NCI-H82 (cell line): Measurements from ENCODE around the gene SPINK9.
"Not testable (repeated sequence)": the region's sequence is repeated elsewhere in the genome, so short reads cannot be mapped to it uniquely, and the experiment has no call there.

Experiments used
- DNase-seq: peaks from one replicate; lab custom pipeline; 2025; lab: John Stamatoyannopoulos, UW

Gene SPINK9, protein sequence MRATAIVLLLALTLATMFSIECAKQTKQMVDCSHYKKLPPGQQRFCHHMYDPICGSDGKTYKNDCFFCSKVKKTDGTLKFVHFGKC

DNA sequence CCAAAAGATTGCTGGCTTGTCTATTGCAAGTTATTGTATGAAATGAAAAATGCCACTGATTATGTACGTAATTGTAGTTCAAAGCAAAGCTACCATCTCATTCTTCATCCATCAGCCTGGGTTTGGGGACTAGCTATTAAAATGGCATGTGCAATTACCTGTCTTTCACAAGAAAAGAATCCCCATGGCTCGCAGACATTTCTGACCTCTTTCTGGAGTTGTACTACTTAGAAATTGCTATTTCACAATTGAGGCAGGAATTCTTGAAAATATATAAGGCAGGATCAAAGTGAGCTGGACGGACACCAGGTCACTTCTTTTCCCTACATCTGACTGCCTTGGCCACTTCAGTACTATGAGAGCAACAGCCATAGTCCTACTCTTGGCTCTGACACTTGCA lies at the start of gene SPINK9:
TSS of gene SPINK9 (plus strand) at position 301 of the 400 bp plus-strand sequence. CDS start at position 356, 55 bp downstream.
- no peak for DNase-seq

DNA sequence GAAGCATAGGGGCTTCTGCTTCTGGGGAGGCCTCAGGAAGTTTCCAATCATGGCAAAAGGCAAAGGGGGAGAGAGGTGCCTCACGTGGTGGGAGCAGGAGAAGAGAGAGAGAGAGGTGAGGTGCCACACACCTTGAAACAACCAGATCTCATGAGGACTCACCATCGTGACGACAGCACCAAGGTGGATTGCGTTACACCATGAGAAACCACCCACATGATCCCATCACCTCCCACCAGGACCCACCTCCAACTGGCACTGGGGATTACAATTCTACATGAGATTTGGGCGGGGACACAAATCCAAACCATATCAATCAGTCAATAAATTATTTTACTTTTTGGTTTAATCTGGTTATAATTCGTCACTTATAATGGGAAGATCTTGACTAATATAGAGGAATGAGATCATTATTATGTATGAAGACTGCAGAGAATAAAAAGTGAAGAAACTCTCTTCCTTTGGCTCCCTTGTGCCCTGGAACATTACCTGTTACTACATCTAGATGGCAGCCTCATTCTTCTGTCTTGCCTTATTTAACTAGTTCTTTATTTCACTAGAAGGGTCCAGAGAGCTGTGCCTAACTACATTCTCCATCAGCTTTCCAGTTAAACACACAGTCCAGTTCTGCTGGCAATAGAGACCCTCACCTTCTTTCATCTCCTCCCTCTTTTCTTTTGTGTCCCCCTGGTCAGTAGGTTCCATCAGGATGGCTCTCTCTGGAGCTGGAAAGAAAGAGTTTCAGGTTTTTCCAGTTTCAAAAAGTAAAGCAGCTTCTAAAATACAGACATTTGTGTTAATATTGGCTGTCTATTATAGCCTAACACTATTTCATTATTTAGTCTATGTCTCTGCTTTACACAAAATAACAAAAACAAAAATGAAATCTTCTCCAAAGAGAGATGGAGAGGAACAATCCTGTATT lies 44.8 kb upstream of the SPINK9 start:
- peak; percentile 44 for DNase-seq

DNA sequence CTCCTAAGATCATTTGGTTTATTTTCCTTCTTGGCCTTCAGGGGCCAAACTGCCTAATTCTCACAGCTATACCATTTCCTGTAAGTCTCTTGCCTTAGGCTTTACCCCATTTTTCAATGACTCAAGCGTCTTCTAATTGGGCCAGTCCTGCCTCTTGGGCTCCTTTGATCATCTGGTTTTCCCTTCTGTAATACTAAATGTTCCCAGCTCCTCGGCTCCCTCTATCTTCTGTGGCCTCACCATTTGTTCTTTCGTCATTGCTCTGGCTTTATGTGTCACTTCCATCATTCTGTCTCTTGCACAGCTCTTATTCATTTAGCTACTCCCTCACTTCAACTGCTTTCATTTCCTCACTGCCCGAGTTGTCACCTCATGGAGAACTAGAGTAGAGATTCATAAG lies 37.6 kb upstream of the SPINK9 start:
- DNase-seq: no peak

DNA sequence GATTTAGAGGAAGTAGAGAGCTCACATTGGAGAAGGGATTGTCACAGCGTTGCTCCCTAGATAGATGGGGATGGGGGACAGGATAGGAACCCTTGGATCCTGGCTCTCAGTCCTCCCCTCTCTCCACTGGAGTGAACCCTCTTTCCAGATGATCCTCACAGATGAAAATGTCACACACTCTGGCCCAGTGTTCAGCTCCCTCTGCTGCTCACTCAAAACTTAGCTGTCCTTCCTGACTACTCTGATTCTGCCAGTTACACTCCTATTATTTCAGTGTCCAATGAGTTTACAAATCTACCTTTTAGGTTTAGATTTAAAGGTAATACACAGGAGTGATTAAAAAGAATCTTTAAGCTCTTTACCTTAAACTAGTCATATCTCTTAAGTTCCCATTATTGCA lies 28.9 kb upstream of the SPINK9 start:
- no peak for DNase-seq

DNA sequence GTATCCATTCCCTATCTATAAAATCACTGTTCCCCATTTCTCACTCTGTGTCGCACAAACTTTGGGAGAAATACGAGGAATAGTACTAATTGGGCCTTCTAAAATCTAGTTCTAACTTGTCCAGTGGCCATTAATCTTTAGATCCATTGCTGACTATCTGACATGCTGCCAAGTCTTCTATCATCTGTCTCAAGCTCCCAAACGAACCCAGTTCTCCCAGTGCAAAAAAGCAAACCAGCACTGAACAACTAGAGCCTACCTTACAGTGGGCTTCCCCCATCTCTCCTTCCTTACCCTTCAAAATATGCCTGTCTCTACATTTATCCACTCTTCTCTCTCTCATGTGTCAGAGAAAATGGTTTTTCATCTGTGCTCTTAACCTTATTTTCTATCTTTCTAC lies 26.3 kb upstream of the SPINK9 start:
- DNase-seq: no peak

DNA sequence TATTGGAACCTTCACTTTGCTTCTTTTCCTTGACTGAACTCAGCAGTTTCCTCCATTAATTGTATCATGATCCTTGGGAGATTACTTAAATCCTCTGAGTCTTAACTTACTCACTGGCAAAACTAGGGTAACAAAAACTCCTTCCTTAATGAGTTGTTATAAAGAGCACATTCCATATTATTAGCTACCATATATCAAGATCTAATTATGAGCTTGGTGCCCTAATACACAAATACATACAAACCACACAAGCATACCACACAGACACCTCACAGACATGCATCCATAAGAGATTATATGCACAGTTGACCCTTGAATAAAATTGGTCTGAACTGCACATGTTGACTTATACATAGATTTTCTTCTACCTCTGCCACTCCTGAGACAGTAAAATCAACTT lies 25.6 kb upstream of the SPINK9 start:
- DNase-seq: no peak

DNA sequence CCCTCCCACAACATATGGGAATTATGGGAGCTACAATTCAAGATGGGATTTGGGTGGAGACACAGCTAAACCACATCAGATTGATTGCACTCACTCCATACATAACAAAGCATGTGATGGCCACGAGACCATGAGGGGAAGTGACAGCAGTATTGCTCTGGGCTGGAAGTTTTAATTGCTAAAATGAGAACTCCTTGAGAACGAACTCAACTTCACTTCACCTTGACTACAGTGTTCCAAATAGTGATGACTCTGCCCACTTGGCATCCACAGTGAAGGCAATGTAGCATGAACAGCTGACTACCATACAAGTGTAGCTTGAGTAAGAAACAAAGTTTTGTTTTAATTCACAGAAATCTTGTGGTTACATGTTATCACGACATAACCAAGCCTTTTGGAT lies 23.9 kb upstream of the SPINK9 start:
- no peak for DNase-seq

DNA sequence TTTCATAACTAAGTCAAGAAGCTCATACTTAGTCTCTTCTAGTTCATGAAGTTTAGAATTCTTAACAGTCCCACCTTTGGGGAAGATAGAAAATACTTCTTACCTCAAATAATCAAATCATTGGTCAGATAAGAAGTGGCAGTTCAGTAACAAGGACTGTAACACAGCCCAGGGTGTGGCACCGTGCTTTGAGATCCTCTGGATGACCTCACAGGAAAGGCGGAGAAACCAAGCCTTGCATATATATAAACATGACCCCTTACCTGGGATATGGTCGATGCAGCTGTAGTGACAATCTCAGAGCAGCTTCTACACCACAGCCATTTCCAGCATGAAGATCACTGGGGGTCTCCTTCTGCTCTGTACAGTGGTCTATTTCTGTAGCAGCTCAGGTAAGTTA lies 23.2 kb upstream of the SPINK9 start, which contains the start of gene SPINK7:
TSS of gene SPINK7 (plus strand) at position 271 of the 400 bp plus-strand sequence. CDS start at position 332, 61 bp downstream.
- no peak for DNase-seq

DNA sequence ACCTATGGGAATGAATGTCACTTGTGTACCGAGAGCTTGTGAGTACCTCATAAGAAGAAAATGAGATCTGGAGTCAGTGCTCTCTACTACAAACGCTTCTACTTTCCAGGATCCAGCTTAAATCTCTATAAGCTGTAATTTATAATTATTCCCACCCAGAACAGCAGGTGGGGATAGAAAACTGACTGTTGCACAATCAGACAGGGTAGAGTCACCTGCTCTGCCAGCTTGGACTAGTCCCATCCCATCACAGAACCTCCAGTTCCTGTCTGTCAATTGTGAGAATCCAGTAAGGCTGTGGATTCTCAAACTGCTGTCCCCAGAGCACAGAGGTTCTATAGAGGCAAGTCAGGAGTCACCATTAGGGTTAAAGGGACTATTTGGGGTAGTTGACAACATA lies 21.2 kb upstream of the SPINK9 start:
- DNase-seq: peak; percentile 6

DNA sequence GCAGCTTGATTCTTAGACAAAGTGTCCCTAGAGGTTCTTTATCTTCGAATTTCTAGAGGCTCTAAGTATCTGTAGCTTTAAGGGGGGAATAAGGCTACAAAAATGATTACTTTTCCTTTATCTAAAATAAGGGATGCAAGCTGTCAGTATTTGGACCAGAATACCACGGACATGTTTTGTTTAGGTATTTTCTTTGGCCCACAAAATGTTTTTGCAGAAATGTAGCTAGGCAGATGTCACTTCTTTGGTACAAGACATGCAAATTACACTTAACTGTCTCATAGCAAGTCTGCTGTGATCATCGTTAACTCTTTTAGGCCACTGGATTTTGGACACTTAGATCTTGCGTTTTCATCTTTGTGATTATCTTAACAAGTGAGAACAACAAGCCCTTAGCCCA lies 20.6 kb upstream of the SPINK9 start:
- no peak for DNase-seq

DNA sequence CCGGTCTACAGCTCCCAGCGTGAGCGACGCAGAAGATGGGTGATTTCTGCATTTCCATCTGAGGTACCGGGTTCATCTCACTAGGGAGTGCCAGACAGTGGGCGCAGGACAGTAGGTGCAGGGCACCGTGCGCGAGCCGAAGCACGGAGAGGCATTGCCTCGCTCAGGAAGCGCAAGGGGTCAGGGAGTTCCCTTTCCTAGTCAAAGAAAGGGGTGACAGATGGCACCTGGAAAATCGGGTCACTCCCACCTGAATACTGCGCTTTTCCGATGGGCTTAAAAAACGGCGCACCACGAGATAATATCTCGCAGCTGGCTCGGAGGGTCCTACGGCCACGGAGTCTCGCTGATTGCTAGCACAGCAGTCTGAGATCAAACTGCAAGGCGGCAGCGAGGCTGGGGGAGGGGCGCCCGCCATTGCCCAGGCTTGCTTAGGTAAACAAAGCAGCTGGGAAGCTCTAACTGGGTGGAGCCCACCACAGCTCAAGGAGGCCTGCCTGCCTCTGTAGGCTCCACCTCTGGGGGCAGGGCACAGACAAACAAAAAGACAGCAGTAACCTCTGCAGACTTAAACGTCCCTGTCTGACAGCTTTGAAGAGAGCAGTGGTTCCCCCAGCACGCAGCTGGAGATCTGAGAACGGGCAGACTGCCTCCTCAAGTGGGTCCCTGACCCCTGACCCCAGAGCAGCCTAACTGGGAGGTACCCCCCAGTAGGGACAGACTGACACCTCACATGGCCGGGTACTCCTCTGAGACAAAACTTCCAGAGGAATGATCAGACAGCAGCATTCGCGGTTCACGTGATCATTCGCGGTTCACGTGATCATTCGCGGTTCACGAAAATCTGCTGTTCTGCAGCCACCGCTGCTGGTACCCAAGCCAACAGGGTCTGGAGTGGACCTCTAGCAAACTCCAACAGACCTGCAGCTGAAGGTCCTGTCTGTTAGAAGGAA lies 15.1 kb upstream of the SPINK9 start:
- DNase-seq: not testable (repeated sequence)

DNA sequence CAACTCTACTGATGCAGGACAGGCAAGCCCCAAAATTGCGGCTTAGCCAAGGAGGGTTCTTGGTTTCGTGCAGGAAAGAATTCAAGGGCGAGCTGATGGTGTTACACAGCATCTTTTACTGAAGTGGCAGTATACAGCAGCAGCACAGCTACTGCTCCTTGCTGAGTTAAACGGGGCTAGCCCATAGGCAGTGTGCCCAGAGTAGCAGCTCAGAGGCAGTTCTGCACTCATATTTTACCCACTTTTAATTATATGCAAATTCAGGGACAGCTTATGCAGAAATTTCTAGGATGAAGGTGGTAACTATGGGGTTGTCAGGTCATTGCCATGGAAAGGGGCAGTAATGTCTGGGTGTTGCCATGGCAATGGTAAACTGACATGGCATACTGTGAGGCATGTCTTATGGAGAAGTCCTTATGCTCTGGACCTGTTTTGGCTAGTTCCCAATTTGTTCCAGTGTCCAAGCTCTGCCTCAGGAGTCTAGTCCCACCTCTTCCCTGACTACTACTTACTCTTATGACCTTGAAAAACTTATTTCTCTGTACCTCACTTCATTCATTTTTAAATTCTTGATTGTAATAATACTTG lies 2.0 kb upstream of the SPINK9 start:
- no peak for DNase-seq

DNA sequence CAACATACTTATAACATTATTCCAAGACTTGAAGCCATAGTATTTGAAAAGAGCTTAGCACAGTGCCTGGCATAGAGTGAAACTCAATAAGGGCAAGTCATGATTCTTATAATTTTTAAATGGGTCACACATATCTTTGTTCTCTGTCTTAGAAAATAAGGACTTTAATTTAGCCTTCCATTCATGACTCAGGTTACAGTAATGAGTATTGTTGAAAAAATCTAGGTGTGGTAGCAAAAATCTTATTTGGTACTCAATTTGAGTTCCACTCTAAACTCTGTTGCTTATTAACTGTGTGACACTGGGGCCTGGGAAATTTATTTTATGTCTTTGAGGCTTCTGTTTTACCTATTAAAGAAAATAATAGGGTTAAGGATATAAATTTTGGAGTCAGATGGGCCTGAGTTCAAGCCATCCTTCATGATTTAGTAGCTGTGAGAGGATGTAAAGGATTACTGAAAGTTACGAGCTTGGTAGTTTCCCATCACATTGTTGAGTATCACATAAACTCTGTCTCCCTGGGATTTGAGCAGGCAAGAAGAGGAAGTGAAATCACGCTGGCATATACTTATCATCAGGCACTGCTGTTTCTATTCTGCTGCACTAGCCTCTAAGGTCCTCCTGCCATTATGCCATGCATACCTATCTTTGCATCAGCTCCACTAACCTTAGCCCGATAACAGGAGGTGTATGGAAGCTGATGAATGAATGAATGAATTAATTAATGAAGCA lies 1.5 kb downstream of the SPINK9 start:
- DNase-seq: no peak

DNA sequence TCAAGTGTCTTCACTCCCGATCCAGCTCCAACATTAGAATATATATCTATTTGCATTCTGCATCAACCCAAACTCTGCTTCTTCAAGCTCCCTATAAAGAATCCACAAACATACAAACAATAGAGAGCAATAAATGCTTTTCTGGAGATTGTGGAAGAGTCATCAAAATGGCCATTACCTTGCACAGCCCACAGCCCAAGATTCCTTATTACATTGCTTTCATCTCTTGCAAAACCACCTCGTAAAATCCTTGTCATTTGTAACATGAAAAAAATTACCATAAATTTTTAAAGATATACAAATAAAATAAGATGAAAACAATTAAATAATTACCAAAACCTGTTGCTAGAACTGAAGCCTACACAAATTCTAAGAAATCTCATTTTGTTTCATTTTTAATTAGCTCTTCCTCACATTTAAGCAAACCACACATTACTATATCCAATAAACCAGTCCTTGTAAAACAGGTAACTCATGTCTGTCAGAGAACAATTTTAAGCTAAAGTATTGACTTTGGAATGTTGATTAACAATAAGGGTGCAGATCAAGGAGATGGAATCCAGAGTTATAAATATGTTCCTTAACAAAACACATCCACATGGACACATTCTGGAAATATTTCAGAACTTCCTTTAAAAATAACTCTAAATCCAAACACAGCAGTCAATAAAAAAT lies 7.1 kb downstream of the SPINK9 start:
- no peak for DNase-seq

DNA sequence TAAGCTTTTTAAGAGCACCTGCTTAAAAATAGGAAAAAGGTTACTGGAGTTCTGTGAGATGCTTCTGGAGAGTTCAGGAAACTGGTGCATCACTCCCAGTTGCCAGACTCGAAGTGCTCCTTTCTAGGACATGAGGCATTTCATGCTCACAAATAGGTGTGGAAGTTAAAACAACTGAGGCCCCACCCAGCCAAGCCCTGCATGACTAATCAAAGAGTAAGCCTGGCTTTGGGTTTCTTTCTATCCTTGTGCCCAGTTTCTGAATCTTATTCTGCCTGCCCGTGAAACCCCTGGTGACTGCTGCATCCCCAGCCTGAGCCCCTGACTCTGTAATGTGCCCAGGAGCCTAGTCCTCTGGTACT lies 7.7 kb downstream of the SPINK9 start:
- no peak for DNase-seq

DNA sequence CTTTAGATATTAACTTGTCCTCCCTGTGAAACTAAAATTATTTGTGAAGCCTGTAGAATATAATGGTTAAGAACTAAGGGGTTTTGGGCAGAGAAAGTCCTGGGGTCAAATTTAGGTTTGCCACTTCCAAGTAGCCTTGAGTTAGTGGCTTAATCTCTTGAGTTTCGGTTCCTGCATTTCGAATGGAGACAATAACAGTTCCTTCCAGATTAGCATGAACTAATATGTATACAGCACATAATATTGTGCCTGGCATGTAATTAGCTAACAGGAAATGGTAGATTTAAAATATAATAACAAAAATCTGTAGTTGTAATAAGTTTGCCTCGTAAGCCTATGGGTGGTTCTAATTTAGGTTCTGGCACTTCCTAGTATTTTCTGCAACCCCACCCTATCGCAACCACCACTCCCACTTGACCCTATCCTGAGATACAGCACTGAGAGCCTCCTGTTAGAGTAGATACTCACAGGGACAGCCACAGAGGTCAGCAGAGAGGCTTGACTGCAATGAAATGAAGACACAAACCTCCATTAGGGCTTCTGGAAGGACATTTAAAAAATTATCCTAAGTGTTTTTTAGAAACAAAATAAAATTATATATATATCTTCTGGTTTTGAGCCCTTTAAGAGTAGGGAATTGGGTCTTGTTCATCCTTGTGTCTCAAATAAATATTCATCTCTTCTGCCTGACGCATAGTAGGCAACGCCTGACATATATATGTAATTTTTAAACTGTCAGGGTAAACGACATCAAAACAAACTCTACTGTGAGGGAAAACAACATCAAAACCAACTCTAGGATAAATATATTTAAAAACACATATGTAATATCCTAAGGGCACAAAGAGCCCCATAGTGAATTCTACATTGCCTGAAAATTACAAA lies 8.5 kb downstream of the SPINK9 start:
- DNase-seq: no peak

DNA sequence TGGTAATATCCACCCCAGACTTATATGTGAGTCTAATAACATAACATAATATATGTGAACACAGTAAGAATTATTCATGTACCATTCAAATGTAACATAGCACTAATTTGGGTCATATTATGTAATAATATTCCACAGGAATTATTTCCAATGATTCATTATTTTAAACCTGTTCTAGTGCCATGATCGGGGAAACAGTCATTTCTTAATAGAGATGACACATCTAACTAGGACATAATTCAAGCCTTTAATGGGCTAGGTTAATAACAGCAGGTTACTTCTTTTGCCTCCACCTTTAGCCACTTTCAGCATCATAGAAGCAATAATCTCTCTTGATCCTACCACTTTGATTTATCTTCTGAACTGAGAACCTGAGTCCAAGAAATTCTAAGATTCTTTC lies 12.3 kb downstream of the SPINK9 start:
- no peak for DNase-seq

DNA sequence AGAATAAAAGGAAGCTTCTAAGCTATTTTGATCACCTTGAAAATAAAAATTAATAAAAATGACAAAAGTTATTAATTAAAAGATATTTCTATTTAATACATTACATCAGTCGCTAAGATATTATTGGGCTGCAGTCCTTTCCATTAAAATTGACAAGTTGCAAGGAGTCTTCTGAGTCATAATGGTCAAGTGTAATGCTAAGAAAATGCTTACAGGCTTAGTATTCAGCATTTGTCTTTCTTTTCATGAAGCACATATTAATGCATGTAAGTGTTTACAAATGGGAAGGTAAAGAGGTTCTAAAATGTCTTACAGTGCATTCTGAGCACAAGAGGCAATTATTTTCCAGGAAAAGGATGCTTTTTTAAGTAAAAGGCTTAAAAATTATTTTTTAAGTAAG lies 17.3 kb downstream of the SPINK9 start:
- no peak for DNase-seq

DNA sequence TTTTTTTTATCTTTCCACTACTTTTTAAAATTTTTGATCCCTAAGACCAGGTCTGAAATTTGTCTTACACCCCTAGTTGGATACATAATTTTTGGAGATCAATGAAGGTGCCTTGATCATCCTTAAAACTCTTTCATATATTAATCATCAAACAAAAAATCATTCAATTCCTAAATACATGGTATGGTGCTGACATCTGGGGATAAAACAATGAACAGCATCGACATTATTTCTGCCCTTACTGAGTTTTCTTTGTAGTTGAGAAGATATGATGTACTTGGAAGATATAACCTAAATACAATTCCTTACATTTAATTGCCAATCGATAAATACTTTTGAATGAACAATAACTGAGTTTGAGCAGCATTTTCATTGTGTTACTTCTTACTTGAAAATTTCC lies 18.3 kb downstream of the SPINK9 start:
- no peak for DNase-seq

DNA sequence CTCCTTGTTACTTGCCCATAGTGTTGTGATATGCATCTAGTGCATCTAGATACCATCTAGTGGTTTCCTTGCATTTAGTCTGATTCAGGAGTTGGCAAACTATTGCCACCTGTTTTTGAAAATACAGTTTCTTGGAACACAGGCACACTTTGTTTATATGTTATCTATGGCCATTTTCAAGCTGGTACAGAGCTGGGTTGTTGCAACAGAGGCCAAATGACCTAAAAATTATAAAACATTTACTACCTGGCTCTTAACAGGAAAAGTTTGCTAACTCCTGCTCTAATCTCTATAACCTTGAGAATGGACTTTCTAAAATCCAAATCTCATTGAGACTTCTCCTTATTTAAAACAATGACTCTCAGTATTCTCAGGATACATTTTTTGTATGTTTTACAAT lies 29.0 kb downstream of the SPINK9 start:
- no peak for DNase-seq
